Gastroesophageal sphincter (tissue), 4 donors: ENCODE measurements around the gene CDK8. TPM values are rescaled to one million over a fixed set of nuclear protein-coding genes. Genes with fewer than 3 reads are reported as not detected.
"Not testable (repeated sequence)": the region's sequence is repeated elsewhere in the genome, so short reads cannot be mapped to it uniquely, and the experiment has no call there.

Experiments
- ATAC-seq: fragments of 150-250 bp; one replicate; pipeline ENCODE4 v1.9.1; 2016; ENCODE audit warnings: mild to moderate bottlenecking, moderate library complexity
- H3K27ac ChIP-seq, 4 donors: fragments of 200-600 bp; sonication (generic) in 3 of 4; 1 replicate in 3 of 4; 2 replicates in 1 of 4; pipeline ENCODE4 v1.5.1; 2016 to 2019
- H3K27me3 ChIP-seq: fragments of 200-600 bp; sonication (generic); one replicate; pipeline ENCODE4 v1.5.1; 2019
- H3K36me3 ChIP-seq, 2 donors: fragments of 200-600 bp; sonication (generic); one replicate each; pipeline ENCODE4 v1.5.1; 2019; ENCODE audit warnings: control low read depth in 1 of 2
- H3K4me1 ChIP-seq, 3 donors: fragments of 200-600 bp; sonication (generic); 1 replicate in 2 of 3; 2 replicates in 1 of 3; pipeline ENCODE4 v1.5.1; 2016 to 2019; ENCODE audit warnings: control low read depth in 2 of 3
- H3K4me3 ChIP-seq, 2 donors: fragments of 200-600 bp; sonication (generic); one replicate each; pipeline ENCODE4 v1.5.1; 2019; ENCODE audit warnings: mild to moderate bottlenecking in 1 of 2, moderate library complexity in 1 of 2
- H3K9me3 ChIP-seq, 3 donors: fragments of 200-600 bp; sonication (generic); one replicate each; pipeline ENCODE4 v1.5.1; 2017 to 2019; ENCODE audit warnings: control low read depth in 2 of 3
- CTCF ChIP-seq, 4 experiments: fragments of 200-600 bp in 2 of 4; fragments of 450-650 bp in 2 of 4; sonication (generic) in 1 of 4; IDR thresholded peaks; one replicate each; pipeline ENCODE4 v1.5.1; 2017 to 2019; ENCODE audit warnings: antibody characterized with exemption in 4 of 4, mild to moderate bottlenecking in 2 of 4, moderate library complexity in 2 of 4
- EP300 ChIP-seq: sonication (generic); formaldehyde crosslinking; IDR thresholded peaks from one replicate; pipeline ENCODE4 v1.6.1; 2017; ENCODE audit warnings: antibody characterized with exemption, mild to moderate bottlenecking
- POLR2A ChIP-seq, 2 donors: fragments of 450-650 bp; IDR thresholded peaks; one replicate each; pipeline ENCODE4 v1.6.1; 2017; ENCODE audit warnings: antibody characterized with exemption in 2 of 2, mild to moderate bottlenecking in 2 of 2, moderate library complexity in 1 of 2
- POLR2AphosphoS5 ChIP-seq: sonication (generic); formaldehyde crosslinking; IDR thresholded peaks from one replicate; pipeline ENCODE4 v1.6.1; 2017; ENCODE audit warnings: antibody characterized with exemption
- WGBS, 2 donors: methylation state at CpG; one replicate each; pipeline ENCODE4 v1.1.5; 2018; ENCODE audit warnings: low coverage in 1 of 2; 5-methylcytosine and 5-hydroxymethylcytosine counted together
- total RNA-seq, 4 donors: library from RNA; depleted of rRNA; stranded (reverse); fragments of >200 nt; gene quantifications; one replicate each; pipeline ENCODE4 v1.1.0, GENCODE V29; 2016

Gene CDK8
- total RNA-seq, 4 donors from 2014 or later: 16.2 to 25.5 (median 23.3) TPM

GRCh38 chr13:26308250-26308649 lies 54.3 kb downstream of the CDK8 start:
- no peak overlapping the region for H3K4me3 ChIP-seq
- H3K27ac ChIP-seq: no peak overlapping the region
- H3K9me3 ChIP-seq: no peaks in the 10 kb centered on the region
- peaks cover 0 to 6% (median 0%) of the 10 kb centered on the region in 3 donors for H3K4me1 ChIP-seq
- no peak for ATAC-seq
- peaks cover 0 to 8% of the 10 kb centered on the region in 2 donors for H3K36me3 ChIP-seq
- TF ChIP-seq POLR2AphosphoS5 (no peak), EP300 (no peak), POLR2A (IDR thresholded peaks at IDR 0.05) (no peak), CTCF (IDR thresholded peaks at IDR 0.05) (no peak)
- no peaks in the 10 kb centered on the region for H3K27me3 ChIP-seq

- H3K9me3 ChIP-seq: no peaks in the 10 kb centered on the region
- TF ChIP-seq POLR2AphosphoS5 (no peak), CTCF (IDR thresholded peaks at IDR 0.05) (no peak), EP300 (no peak), POLR2A (IDR thresholded peaks at IDR 0.05) (no peak)
- H3K36me3 ChIP-seq: peaks cover 0 to 8% of the 10 kb centered on the region in 2 donors
- no peak overlapping the region for H3K4me3 ChIP-seq
- WGBS, 2 donors: 87 to 100% methylated on average over 3 of the region's 6 CpGs
- no peak for ATAC-seq
- no peaks in the 10 kb centered on the region for H3K27me3 ChIP-seq
- H3K27ac ChIP-seq: no peak overlapping the region
- peaks cover 0 to 12% (median 0%) of the 10 kb centered on the region in 3 donors for H3K4me1 ChIP-seq
These were observed 54.9 kb downstream of the CDK8 start for GRCh38 chr13:26308836-26309235.

- Histone ChIP-seq H3K4me1 (peaks cover 0 to 14% (median 0%) of the 10 kb centered on the region in 3 donors), H3K27ac (no peak overlapping the region), H3K36me3 (peaks cover 0 to 8% of the 10 kb centered on the region in 2 donors), H3K27me3 (no peaks in the 10 kb centered on the region), H3K9me3 (no peaks in the 10 kb centered on the region), H3K4me3 (no peak overlapping the region)
- 95 to 100% methylated on average over 4 of the region's 4 CpGs for WGBS, 2 donors
- no peak for ATAC-seq
- no peak for TF ChIP-seq CTCF (IDR thresholded peaks at IDR 0.05)
- TF ChIP-seq EP300: no peak
- TF ChIP-seq POLR2AphosphoS5: no peak
- TF ChIP-seq POLR2A (IDR thresholded peaks at IDR 0.05): no peak
These were observed 56.1 kb downstream of the CDK8 start for GRCh38 chr13:26310003-26310402.

GRCh38 chr13:26310470-26310869 lies 56.5 kb downstream of the CDK8 start:
- TF ChIP-seq POLR2A (IDR thresholded peaks at IDR 0.05) (no peak), POLR2AphosphoS5 (no peak)
- Histone ChIP-seq H3K27me3 (no peaks in the 10 kb centered on the region), H3K9me3 (no peaks in the 10 kb centered on the region), H3K36me3 (peaks cover 0 to 8% of the 10 kb centered on the region in 2 donors), H3K4me1 (peaks cover 0 to 14% (median 0%) of the 10 kb centered on the region in 3 donors), H3K27ac (no peak overlapping the region), H3K4me3 (no peak overlapping the region)
- no peak for ATAC-seq
- 94 to 96% methylated on average over 4 to 5 of the region's 5 CpGs for WGBS, 2 donors

- not testable (repeated sequence) for ATAC-seq, H3K27ac ChIP-seq, H3K27me3 ChIP-seq, H3K36me3 ChIP-seq, H3K9me3 ChIP-seq, H3K4me1 ChIP-seq, H3K4me3 ChIP-seq
- 97 to 100% methylated on average over 2 to 7 of the region's 7 CpGs for WGBS, 2 donors
These were observed 58.1 kb downstream of the CDK8 start for GRCh38 chr13:26312019-26312418.

GRCh38 chr13:26316095-26316494 lies 62.2 kb downstream of the CDK8 start:
- H3K4me3 ChIP-seq, H3K27me3 ChIP-seq, H3K27ac ChIP-seq, ATAC-seq, H3K36me3 ChIP-seq, H3K4me1 ChIP-seq, H3K9me3 ChIP-seq: not testable (repeated sequence)
- 86 to 100% methylated on average over 1 of the region's 1 CpG for WGBS, 2 donors

GRCh38 chr13:26320766-26321165 lies 66.8 kb downstream of the CDK8 start:
- Histone ChIP-seq H3K9me3 (no peaks in the 10 kb centered on the region), H3K4me3 (no peak overlapping the region), H3K27me3 (no peaks in the 10 kb centered on the region), H3K27ac (no peak overlapping the region), H3K36me3 (no peaks in the 10 kb centered on the region), H3K4me1 (peaks cover 3 to 32% (median 3%) of the 10 kb centered on the region in 3 donors)
- ATAC-seq: no peak
- no peak for TF ChIP-seq POLR2AphosphoS5
- no peak for TF ChIP-seq CTCF (IDR thresholded peaks at IDR 0.05)
- no peak for TF ChIP-seq EP300
- no peak for TF ChIP-seq POLR2A (IDR thresholded peaks at IDR 0.05)
